Panc1 (cell line): Measurements from ENCODE around the gene ZNF800. TPM values are rescaled to one million over a fixed set of nuclear protein-coding genes. Genes with fewer than 3 reads are reported as not detected.

Experiments used
- ATAC-seq: fragments of 200-7000 bp; cut with Tn5 transposase; 2 replicates; pipeline ENCODE4 v1.9.1; 2020; ENCODE audit warnings: mild to moderate bottlenecking, moderate library complexity
- BruUV-seq: library from RNA; stranded (reverse); fragments of 400-500 nt; replicated peaks from 2 replicates; lab custom pipeline; 2021; lab: Mats Ljungman, UMichigan
- CTCF ChIA-PET: fragments of 300-600 bp; sonication (Branson Sonifier 250); formaldehyde crosslinking; loops from one replicate; lab custom pipeline; 2022; ENCODE audit warnings: antibody characterized with exemption; lab: Charles Lee
- POLR2A ChIA-PET: fragments of 300-600 bp; sonication (Branson Sonifier 250); formaldehyde crosslinking; loops from one replicate; lab custom pipeline; 2022; ENCODE audit warnings: antibody characterized with exemption; lab: Charles Lee
- DNase-seq: peaks from one replicate; pipeline ENCODE4 v3.0.0-alpha.2; 2010; ENCODE audit warnings: low read depth, low spot score
- H3K27ac ChIP-seq: 2 replicates; pipeline ENCODE4 v1.5.1; 2011; ENCODE audit warnings: mild to moderate bottlenecking, low read length, inconsistent platforms
- H3K27me3 ChIP-seq: fragments of 200-500 bp; sonication (Bioruptor generic); 2 replicates; pipeline ENCODE4 v1.6.0; 2014; ENCODE audit warnings: low read length, inconsistent platforms; ENCODE audit not compliant: control insufficient read depth, insufficient read depth
- H3K36me3 ChIP-seq: fragments of 200-500 bp; sonication (Bioruptor generic); 2 replicates; pipeline ENCODE4 v1.5.1; 2014; ENCODE audit warnings: inconsistent platforms, mild to moderate bottlenecking, low read length, moderate library complexity; ENCODE audit not compliant: control insufficient read depth, insufficient read depth
- H3K4me1 ChIP-seq: 2 replicates; pipeline ENCODE4 v1.5.1; 2011; ENCODE audit warnings: inconsistent platforms, mild to moderate bottlenecking, low read length, moderate library complexity; ENCODE audit not compliant: control insufficient read depth, insufficient read depth
- H3K4me3 ChIP-seq, 2 experiments: 2 replicates each; pipeline ENCODE4 v1.5.1; 2011 to 2012; ENCODE audit warnings: low read depth in 2 of 2, low read length in 2 of 2, mild to moderate bottlenecking in 2 of 2, inconsistent platforms in 1 of 2, moderate library complexity in 1 of 2
- H3K9me3 ChIP-seq: fragments of 200-500 bp; sonication (Bioruptor generic); 2 replicates; pipeline ENCODE4 v1.5.1; 2014; ENCODE audit warnings: low read depth, mild to moderate bottlenecking, inconsistent platforms, low read length, moderate library complexity; ENCODE audit not compliant: control insufficient read depth, insufficient read depth
- POLR2AphosphoS5 ChIP-seq: IDR thresholded peaks from 2 replicates; pipeline ENCODE4 v1.6.1; 2012; ENCODE audit warnings: mild to moderate bottlenecking, low read depth, low read length, moderate library complexity
- REST ChIP-seq, 2 experiments: IDR thresholded peaks; 2 replicates each; pipeline ENCODE4 v1.6.1; 2011 to 2012; ENCODE audit warnings: low read depth in 2 of 2, control low read depth in 1 of 2, low read length in 1 of 2, mild to moderate bottlenecking in 1 of 2, moderate library complexity in 1 of 2; ENCODE audit not compliant: insufficient read depth in 1 of 2
- SIN3A ChIP-seq: IDR thresholded peaks from 2 replicates; pipeline ENCODE4 v1.6.1; 2012; ENCODE audit warnings: low read depth, mild to moderate bottlenecking, low read length, moderate library complexity, borderline replicate concordance; ENCODE audit not compliant: insufficient read depth
- TCF7L2 ChIP-seq: IDR thresholded peaks from 2 replicates; pipeline ENCODE4 v1.6.1; 2011; ENCODE audit warnings: mild to moderate bottlenecking, low read depth, low read length, inconsistent platforms
- in situ Hi-C: cut with HindIII; loops from 2 replicates; pipeline ENCODE4 v1.10.0; 2016; ENCODE audit warnings: low sequenced_read_pairs, low pct_unique_long_range_greater_than_20kb
- intact Hi-C: fragments of 100-400 bp; cut with micrococcal nuclease; formaldehyde crosslinking; loops from one replicate; pipeline ENCODE4 v1.10.0; 2022; ENCODE audit not compliant: unreplicated experiment
- total RNA-seq: library from RNA; stranded (reverse); gene quantifications from one replicate; pipeline ENCODE4 v1.2.1, GENCODE V29; 2021; ENCODE audit not compliant: unreplicated experiment
- TF ChIP-seq, protein P1 (sequence below): fragments of 450-650 bp; IDR thresholded peaks from 2 replicates; pipeline ENCODE4 v1.5.1; 2017; ENCODE audit warnings: mild to moderate bottlenecking

ZNF800 gene
- total RNA-seq, 1 experiment from 2014 or later, result 26.0 TPM

- POLR2A ChIA-PET, result interaction anchor here (0.6 kb wide), 1 partner anchor 14 kb away, joined by 3 read pairs; no protein-coding TSS in a partner anchor
- no TSS peak for BruUV-seq
- Histone ChIP-seq H3K27me3 (no peaks in the 10 kb centered on the region), H3K36me3 (peaks cover 32% of the 10 kb centered on the region), H3K4me1 (peaks cover 16% of the 10 kb centered on the region), H3K4me3 (peak overlapping the region; percentile 86 to 94), H3K27ac (peak overlapping the region; percentile 84), H3K9me3 (no peaks in the 10 kb centered on the region)
- DNase-seq, result no peak
- ATAC-seq, result peak; percentile 75
- in situ Hi-C loops (no loop called here), intact Hi-C loops (no loop called here)
- CTCF ChIA-PET, result no interaction called here
- TF ChIP-seq SIN3A, result 0 out of 2 replicates have a peak, but pooled peaks have one; percentile 7
- no peak for TF ChIP-seq TCF7L2
Observed at GRCh38 chr7:127392182-127392565, 334 bp downstream of the ZNF800 start.

DNA sequence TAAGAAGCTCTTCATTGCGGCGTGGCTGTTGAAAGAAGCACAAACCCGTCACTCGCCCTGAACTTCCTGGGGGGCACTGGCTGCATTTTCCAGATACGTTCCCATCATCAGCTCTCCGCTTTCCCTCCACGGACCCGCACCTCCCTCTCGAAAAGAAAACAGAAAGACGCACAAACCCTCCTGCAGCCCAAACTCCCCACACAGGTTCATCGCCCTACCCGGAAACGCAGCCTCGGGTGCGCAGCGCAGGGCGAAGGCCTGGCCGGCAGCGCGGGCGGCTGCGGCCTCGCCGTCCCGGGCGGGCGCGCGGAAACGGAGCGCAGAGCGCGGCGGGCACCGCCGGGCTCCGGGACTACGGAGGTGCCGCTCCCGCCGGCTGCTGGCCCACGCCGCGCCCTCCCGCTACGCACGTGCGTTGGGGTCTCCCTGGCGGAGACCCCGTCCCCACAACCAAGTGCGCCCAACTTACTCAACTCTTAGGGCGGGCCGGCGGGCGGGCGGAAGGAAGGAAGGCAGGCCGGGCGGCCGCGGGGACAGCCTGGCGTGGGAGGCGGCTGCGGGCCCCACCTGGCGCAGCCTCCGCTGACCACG lies 822 bp downstream of the ZNF800 start:
- ATAC-seq, result peak; percentile 44; the same call in 1 of the 2 replicates
- no TSS peak for BruUV-seq
- intact Hi-C loops, result no loop called here

GRCh38 chr7:127390817-127391590 lies 1.5 kb downstream of the ZNF800 start:
- ATAC-seq (no peak), DNase-seq (no peak)
- intact Hi-C loops, result no loop called here
- Histone ChIP-seq H3K4me3 (peak overlapping the region; percentile 86 to 94), H3K27me3 (no peaks in the 10 kb centered on the region), H3K27ac (peak overlapping the region; percentile 85), H3K36me3 (peaks cover 40% of the 10 kb centered on the region), H3K4me1 (peaks cover 16% of the 10 kb centered on the region), H3K9me3 (no peaks in the 10 kb centered on the region)
- CTCF ChIA-PET, result no interaction called here
- in situ Hi-C loops, result no loop called here
- TSS peak; percentile 63 for BruUV-seq
- POLR2A ChIA-PET, result no interaction called here
- no peak for TF ChIP-seq REST (IDR thresholded peaks at IDR 0.05; ENCODE audit: insufficient read depth in 1 of 2, low read depth in 2 of 2, low read length in 1 of 2)
- no peak for TF ChIP-seq TCF7L2
- TF ChIP-seq, protein P1, sequence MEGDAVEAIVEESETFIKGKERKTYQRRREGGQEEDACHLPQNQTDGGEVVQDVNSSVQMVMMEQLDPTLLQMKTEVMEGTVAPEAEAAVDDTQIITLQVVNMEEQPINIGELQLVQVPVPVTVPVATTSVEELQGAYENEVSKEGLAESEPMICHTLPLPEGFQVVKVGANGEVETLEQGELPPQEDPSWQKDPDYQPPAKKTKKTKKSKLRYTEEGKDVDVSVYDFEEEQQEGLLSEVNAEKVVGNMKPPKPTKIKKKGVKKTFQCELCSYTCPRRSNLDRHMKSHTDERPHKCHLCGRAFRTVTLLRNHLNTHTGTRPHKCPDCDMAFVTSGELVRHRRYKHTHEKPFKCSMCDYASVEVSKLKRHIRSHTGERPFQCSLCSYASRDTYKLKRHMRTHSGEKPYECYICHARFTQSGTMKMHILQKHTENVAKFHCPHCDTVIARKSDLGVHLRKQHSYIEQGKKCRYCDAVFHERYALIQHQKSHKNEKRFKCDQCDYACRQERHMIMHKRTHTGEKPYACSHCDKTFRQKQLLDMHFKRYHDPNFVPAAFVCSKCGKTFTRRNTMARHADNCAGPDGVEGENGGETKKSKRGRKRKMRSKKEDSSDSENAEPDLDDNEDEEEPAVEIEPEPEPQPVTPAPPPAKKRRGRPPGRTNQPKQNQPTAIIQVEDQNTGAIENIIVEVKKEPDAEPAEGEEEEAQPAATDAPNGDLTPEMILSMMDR, result no peak
- TF ChIP-seq POLR2AphosphoS5, result no peak

More for the DNA sequence above, 822 bp downstream of the ZNF800 start:
- peak overlapping the region; percentile 85 for H3K27ac ChIP-seq
- H3K27me3 ChIP-seq, result no peaks in the 10 kb centered on the region
- peaks cover 16% of the 10 kb centered on the region for H3K4me1 ChIP-seq
- in situ Hi-C loops, result no loop called here
- no peaks in the 10 kb centered on the region for H3K9me3 ChIP-seq
- ChIA-PET CTCF (no interaction called here), POLR2A (interaction anchor here (0.6 kb wide), 1 partner anchor 14 kb away, joined by 3 read pairs; no protein-coding TSS in a partner anchor)
- 0 out of 2 replicates have a peak, but pooled peaks have one; percentile 24 for TF ChIP-seq SIN3A
- TF ChIP-seq, protein P1, result no peak
- H3K36me3 ChIP-seq, result peaks cover 34% of the 10 kb centered on the region
- H3K4me3 ChIP-seq, result peak overlapping the region; percentile 86 to 94
- DNase-seq, result no peak
